Bone marrow (tissue), 2 donors: ENCODE data around the gene CCDC200.
"Not testable (repeated sequence)": the region's sequence is repeated elsewhere in the genome, so short reads cannot be mapped to it uniquely, and the experiment has no call there.

ENCODE experiments used
- DNase-seq, 2 donors: peaks; one replicate each; lab custom pipeline; 2025; lab: John Stamatoyannopoulos, UW

Gene CCDC200

GRCh38 chr17:43216369-43216761 is 12.1 kb downstream of the CCDC200 start:
- no peak for DNase-seq

- no peak for DNase-seq
Measured at GRCh38 chr17:43215341-43215740, 13.1 kb downstream of the CCDC200 start.

GRCh38 chr17:43213545-43213944 is 14.9 kb downstream of the CCDC200 start:
- no peak for DNase-seq

GRCh38 chr17:43212641-43213490 is 15.6 kb downstream of the CCDC200 start:
- peak in 1 of 2 donors; percentile 58 for DNase-seq

GRCh38 chr17:43211480-43212402 is 16.7 kb downstream of the CCDC200 start, which contains the start of gene TMEM106A:
TMEM106A (plus strand) TSS chr17:43211875; CDS start chr17:43213042, 1,167 bp downstream.
- DNase-seq = peak; percentile 61 to 78

GRCh38 chr17:43211123-43211479 is 17.3 kb downstream of the CCDC200 start:
- no peak for DNase-seq

GRCh38 chr17:43210576-43210975 is 17.8 kb downstream of the CCDC200 start:
- no peak for DNase-seq

GRCh38 chr17:43203013-43203412 is 25.4 kb downstream of the CCDC200 start:
- not testable (repeated sequence) for DNase-seq

- no peak for DNase-seq
Measured at GRCh38 chr17:43200127-43200526, 28.3 kb downstream of the CCDC200 start.

GRCh38 chr17:43199633-43200032 is 28.8 kb downstream of the CCDC200 start:
- DNase-seq = no peak

GRCh38 chr17:43193251-43193650 is 35.2 kb downstream of the CCDC200 start:
- no peak for DNase-seq

GRCh38 chr17:43186656-43187055 is 41.8 kb downstream of the CCDC200 start:
- not testable (repeated sequence) for DNase-seq

- no peak for DNase-seq
Measured at GRCh38 chr17:43183921-43184320, 44.5 kb downstream of the CCDC200 start.

- no peak for DNase-seq
Measured at GRCh38 chr17:43176119-43176570, 52.3 kb downstream of the CCDC200 start.

GRCh38 chr17:43175213-43176118 is 53.0 kb downstream of the CCDC200 start:
- no peak for DNase-seq

- peak; percentile 4 to 30 for DNase-seq
Measured at GRCh38 chr17:43171586-43172487, 56.6 kb downstream of the CCDC200 start.
